Lung (tissue), 12 donors: ENCODE measurements around the gene EHMT2. TPM values are rescaled to one million over a fixed set of nuclear protein-coding genes. Genes with fewer than 3 reads are reported as not detected.
"Not testable (repeated sequence)": the region's sequence is repeated elsewhere in the genome, so short reads cannot be mapped to it uniquely, and the experiment has no call there.

ENCODE experiments used
- ATAC-seq: fragments of 200-7000 bp; cut with Tn5 transposase; one replicate; pipeline ENCODE4 v1.9.1; 2020; ENCODE audit warnings: moderate number of reproducible peaks; ENCODE audit not compliant: insufficient read depth, low FRiP score
- DNase-seq, 3 donors: peaks; one replicate each; pipeline ENCODE4 v3.0.0-alpha.2; 2013 to 2017
- H3K27ac ChIP-seq, 2 donors: one replicate each; pipeline ENCODE4 v1.5.1; 2013; ENCODE audit warnings: mild to moderate bottlenecking in 2 of 2, moderate library complexity in 2 of 2, control low read depth in 1 of 2, inconsistent platforms in 1 of 2, low read depth in 1 of 2, low read length in 1 of 2
- H3K27me3 ChIP-seq, 3 donors: one replicate each; pipeline ENCODE4 v1.5.1; 2013; ENCODE audit warnings: low read length in 2 of 3; ENCODE audit not compliant: control insufficient read depth in 3 of 3, insufficient read depth in 3 of 3
- H3K36me3 ChIP-seq, 4 donors: one replicate each; pipeline ENCODE4 v1.5.1; 2013; ENCODE audit warnings: low read length in 4 of 4, mild to moderate bottlenecking in 1 of 4, moderate library complexity in 1 of 4; ENCODE audit not compliant: control insufficient read depth in 4 of 4, insufficient read depth in 4 of 4
- H3K4me1 ChIP-seq, 5 donors: one replicate each; pipeline ENCODE4 v1.5.1; 2013; ENCODE audit warnings: low read length in 5 of 5, mild to moderate bottlenecking in 2 of 5, moderate library complexity in 1 of 5; ENCODE audit not compliant: control insufficient read depth in 5 of 5, insufficient read depth in 5 of 5
- H3K4me3 ChIP-seq: one replicate; pipeline ENCODE4 v1.5.1; 2013; ENCODE audit warnings: mild to moderate bottlenecking, control low read depth, moderate library complexity
- H3K9ac ChIP-seq, 2 donors: one replicate each; pipeline ENCODE4 v1.5.1; 2013; ENCODE audit warnings: low read length in 2 of 2, control low read depth in 1 of 2; ENCODE audit not compliant: insufficient read depth in 1 of 2
- H3K9me3 ChIP-seq, 4 donors: one replicate each; pipeline ENCODE4 v1.5.1; 2013; ENCODE audit warnings: low read length in 3 of 4, mild to moderate bottlenecking in 1 of 4, moderate library complexity in 1 of 4; ENCODE audit not compliant: control insufficient read depth in 4 of 4, insufficient read depth in 3 of 4
- WGBS, 2 donors: extraction: QIAGEN DNeasy Blood & Tissue Kit; methylation state at CpG; one replicate each; pipeline ENCODE4 v1.1.7; 2013; 5-methylcytosine and 5-hydroxymethylcytosine counted together
- polyA plus RNA-seq, 2 donors: library from polyadenylated mRNA; stranded (reverse); fragments of 200-250 nt; gene quantifications; one replicate each; pipeline ENCODE4 v1.2.1, GENCODE V29; 2013
- total RNA-seq, 2 donors: library from RNA; depleted of rRNA in 1 of 2; stranded (reverse); fragments of >200 nt in 1 of 2; gene quantifications; one replicate each; pipeline ENCODE4 v1.2.1, GENCODE V29; 2014 to 2021
- TF ChIP-seq, protein P1 (sequence below): IDR thresholded peaks from 2 replicates; pipeline ENCODE4 v1.5.1; 2012; ENCODE audit warnings: mild to moderate bottlenecking; ENCODE audit errors: control extremely low read depth, extremely low read depth
- donor health status: control.
- donor health status: control.
- donor health status: Bipolar disorder and iron deficiency.
- donor health status: healthy.
- donor health status: DM: yes; HTN: yes; CAD: no.

EHMT2 gene
- total and polyA plus RNA-seq, 4 donors = 21.2 to 43.4 (median 34.8) TPM

DNA sequence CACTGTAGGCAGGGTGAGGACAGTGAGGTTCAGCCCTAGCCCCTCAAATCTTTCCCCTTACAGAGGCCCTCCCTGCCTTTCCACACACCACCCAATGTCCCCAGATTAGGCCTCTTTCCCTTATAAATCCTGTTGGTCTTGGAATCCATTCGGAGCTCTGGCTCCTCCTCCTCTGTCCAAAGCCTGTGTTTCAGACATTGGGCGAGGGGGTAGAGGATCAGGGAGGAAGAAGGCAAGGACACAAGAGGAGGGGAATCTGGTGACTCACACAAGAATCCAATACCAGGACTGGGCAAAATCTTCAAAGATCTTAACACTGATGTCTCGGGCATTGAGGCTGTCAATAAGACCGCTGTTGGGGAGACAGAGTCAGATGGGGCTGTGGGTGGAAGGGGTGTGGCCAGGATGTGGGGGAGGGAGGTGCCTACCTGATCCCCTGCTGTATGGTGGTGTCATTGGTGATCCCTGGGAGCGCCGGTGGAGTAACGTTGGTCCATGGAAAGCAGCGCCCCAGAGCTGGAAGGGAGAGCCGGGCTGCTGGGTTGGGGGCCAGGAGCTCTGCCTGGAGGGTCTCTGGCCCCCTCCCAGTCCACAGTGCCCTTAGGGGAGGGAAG is 26.3 kb downstream of the EHMT2 start:
- Histone ChIP-seq H3K27me3 (no peaks in the 10 kb centered on the region), H3K27ac (no peak overlapping the region), H3K9ac (no peak overlapping the region), H3K36me3 (no peaks in the 10 kb centered on the region), H3K9me3 (no peaks in the 10 kb centered on the region), H3K4me3 (no peak overlapping the region), H3K4me1 (no peaks in the 10 kb centered on the region)
- 66 to 71% methylated on average over 9 of the region's 9 CpGs for WGBS, 2 donors
- ATAC-seq (no peak), DNase-seq (peak in 2 of 3 donors; percentile 10 to 17)
- TF ChIP-seq, protein P1, sequence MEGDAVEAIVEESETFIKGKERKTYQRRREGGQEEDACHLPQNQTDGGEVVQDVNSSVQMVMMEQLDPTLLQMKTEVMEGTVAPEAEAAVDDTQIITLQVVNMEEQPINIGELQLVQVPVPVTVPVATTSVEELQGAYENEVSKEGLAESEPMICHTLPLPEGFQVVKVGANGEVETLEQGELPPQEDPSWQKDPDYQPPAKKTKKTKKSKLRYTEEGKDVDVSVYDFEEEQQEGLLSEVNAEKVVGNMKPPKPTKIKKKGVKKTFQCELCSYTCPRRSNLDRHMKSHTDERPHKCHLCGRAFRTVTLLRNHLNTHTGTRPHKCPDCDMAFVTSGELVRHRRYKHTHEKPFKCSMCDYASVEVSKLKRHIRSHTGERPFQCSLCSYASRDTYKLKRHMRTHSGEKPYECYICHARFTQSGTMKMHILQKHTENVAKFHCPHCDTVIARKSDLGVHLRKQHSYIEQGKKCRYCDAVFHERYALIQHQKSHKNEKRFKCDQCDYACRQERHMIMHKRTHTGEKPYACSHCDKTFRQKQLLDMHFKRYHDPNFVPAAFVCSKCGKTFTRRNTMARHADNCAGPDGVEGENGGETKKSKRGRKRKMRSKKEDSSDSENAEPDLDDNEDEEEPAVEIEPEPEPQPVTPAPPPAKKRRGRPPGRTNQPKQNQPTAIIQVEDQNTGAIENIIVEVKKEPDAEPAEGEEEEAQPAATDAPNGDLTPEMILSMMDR = no peak

DNA sequence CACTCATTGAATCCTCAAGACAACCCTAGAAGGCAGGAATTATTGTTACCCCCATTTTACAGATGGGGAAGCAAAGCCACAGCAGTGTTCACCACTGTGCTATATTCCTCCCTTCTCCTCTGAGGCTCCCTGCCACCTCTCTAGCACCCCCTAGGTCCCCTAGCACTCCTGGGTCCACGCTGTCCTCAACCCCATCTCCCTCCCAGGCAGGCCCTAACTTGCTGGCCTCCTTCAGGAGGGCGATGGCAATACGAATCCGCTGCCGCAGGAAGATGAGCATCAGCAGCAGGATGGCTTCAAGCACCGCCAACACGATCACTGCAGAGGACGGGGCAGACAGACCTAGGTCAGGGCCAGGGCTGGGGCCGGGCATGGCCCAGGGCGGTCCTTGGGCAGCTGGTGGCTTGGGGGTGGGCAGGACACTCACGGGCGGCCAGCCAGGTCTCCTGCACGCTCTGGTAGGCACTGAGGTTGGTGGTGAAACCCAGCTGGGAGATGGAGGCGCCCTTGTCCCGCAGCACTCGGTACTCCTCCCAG is 27.0 kb downstream of the EHMT2 start:
- H3K4me3 ChIP-seq = no peak overlapping the region
- TF ChIP-seq, protein P1 = no peak
- H3K27me3 ChIP-seq = no peaks in the 10 kb centered on the region
- H3K4me1 ChIP-seq = no peaks in the 10 kb centered on the region
- ATAC-seq (no peak), DNase-seq (no peak)
- no peak overlapping the region for H3K27ac ChIP-seq
- H3K9me3 ChIP-seq = no peaks in the 10 kb centered on the region
- no peak overlapping the region for H3K9ac ChIP-seq
- H3K36me3 ChIP-seq = no peaks in the 10 kb centered on the region
- 76 to 85% methylated on average over 16 of the region's 16 CpGs for WGBS, 2 donors

DNA sequence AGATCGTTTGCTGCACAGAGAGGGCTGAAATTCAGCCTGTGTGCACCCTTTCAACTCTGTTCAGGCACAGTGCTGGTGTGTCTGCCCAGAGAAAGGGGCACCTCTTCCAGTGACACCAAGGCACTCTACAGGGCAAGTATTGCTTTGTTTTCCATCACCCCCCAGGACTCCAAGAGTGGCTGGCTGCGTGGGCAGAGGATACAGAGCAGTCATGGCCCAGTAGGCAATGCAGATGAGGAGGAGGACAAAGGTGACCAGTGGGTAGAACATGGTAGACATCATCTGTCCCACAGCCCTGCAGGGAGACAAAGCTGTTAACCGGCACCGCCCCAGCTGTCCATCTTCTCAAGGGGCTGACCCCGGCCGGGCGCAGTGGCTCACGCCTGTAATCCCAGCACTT is 28.2 kb downstream of the EHMT2 start:
- Histone ChIP-seq H3K4me3 (no peak overlapping the region), H3K9me3 (no peaks in the 10 kb centered on the region), H3K27ac (no peak overlapping the region), H3K36me3 (no peaks in the 10 kb centered on the region), H3K4me1 (no peaks in the 10 kb centered on the region), H3K9ac (no peak overlapping the region), H3K27me3 (no peaks in the 10 kb centered on the region)
- WGBS, 2 donors = 80 to 84% methylated on average over 6 to 8 of the region's 8 CpGs
- no peak for ATAC-seq
- TF ChIP-seq, protein P1 = no peak
- no peak for DNase-seq

DNA sequence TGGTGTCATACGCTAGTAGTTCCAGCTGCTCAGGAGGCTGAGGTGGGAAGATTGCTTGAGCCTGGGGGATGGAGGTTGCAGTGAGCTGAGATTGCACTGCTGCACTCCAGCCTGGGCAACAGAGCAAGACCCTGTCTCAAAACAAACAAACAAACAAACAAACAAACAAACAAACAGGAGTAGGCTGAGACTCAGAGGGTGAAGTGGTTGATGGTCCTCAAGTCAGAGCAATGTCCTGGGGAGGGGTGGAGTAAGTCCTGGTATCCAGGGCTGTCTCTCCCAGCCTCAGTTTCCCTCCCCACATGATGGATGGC is 28.9 kb downstream of the EHMT2 start:
- H3K27ac ChIP-seq, H3K9me3 ChIP-seq, H3K4me3 ChIP-seq, ATAC-seq, H3K9ac ChIP-seq, H3K4me1 ChIP-seq, H3K27me3 ChIP-seq, DNase-seq, H3K36me3 ChIP-seq: not testable (repeated sequence)
- WGBS, 2 donors = 82 to 98% methylated on average over 1 of the region's 1 CpG
